OCI-LY3 (cell line): Measurements from ENCODE around the gene LAMA4.

Source experiments
- H2AFZ ChIP-seq: fragments of 200-600, 300-600 bp; shearing (Covaris generic); 2 replicates; pipeline ENCODE4 v1.6.0; 2014; ENCODE audit warnings: antibody characterized with exemption, low read depth, low read length
- H3K27ac ChIP-seq: fragments of 200-600, 300-600 bp; sonication (generic); 2 replicates; pipeline ENCODE4 v1.5.1; 2014; ENCODE audit warnings: mild to moderate bottlenecking, low read length, moderate library complexity, mixed read lengths
- H3K27me3 ChIP-seq: fragments of 200-600, 300-600 bp; sonication (generic); 2 replicates; pipeline ENCODE4 v1.6.1; 2014; ENCODE audit warnings: low read depth, low read length, mixed read lengths
- H3K36me3 ChIP-seq: fragments of 200-600, 300-600 bp; sonication (generic); replicated peaks from 2 replicates; pipeline ENCODE3; 2014; ENCODE audit warnings: low read depth, low read length, mixed read lengths
- H3K4me1 ChIP-seq: fragments of 300-600, 200-600 bp; sonication (generic); 2 replicates; pipeline ENCODE4 v1.6.1; 2014; ENCODE audit warnings: low read length, mixed read lengths
- H3K4me2 ChIP-seq: fragments of 200-600, 300-600 bp; sonication (generic); 2 replicates; pipeline ENCODE4 v1.6.1; 2014; ENCODE audit warnings: low read length, mixed read lengths
- H3K4me3 ChIP-seq: fragments of 300-600, 200-600 bp; sonication (generic); 2 replicates; pipeline ENCODE4 v1.5.1; 2014; ENCODE audit warnings: antibody characterized with exemption, mild to moderate bottlenecking, low read length, moderate library complexity
- H3K79me2 ChIP-seq: fragments of 300-600, 200-600 bp; shearing (Covaris generic); 2 replicates; pipeline ENCODE4 v1.6.1; 2014; ENCODE audit warnings: mild to moderate bottlenecking, low read length, mixed read lengths
- H3K9ac ChIP-seq: fragments of 300-600, 200-600 bp; shearing (Covaris generic); 2 replicates; pipeline ENCODE4 v1.6.0; 2014; ENCODE audit warnings: mild to moderate bottlenecking, low read length, moderate library complexity
- H3K9me3 ChIP-seq: fragments of 200-600, 300-600 bp; shearing (Covaris generic); 2 replicates; pipeline ENCODE4 v1.6.1; 2014; ENCODE audit warnings: low read length, mixed read lengths; ENCODE audit not compliant: insufficient read depth
- H4K20me1 ChIP-seq: fragments of 200-600, 300-600 bp; sonication (generic); 2 replicates; pipeline ENCODE4 v1.6.1; 2016; ENCODE audit warnings: low read length, mixed read lengths; ENCODE audit not compliant: insufficient read depth
- CTCF ChIP-seq: fragments of 200-600, 300-600 bp; sonication (generic); IDR thresholded peaks from 2 replicates; pipeline ENCODE4 v1.5.1; 2014; ENCODE audit warnings: antibody characterized with exemption, low read length, low read depth
- EZH2phosphoT487 ChIP-seq: fragments of 200-600 bp; shearing (Covaris generic); IDR thresholded peaks from 2 replicates; pipeline ENCODE4 v1.6.1; 2018; ENCODE audit warnings: antibody characterized with exemption, mixed run types, low read depth

The LAMA4 gene

GRCh38 chr6:112298816-112299281, 44.5 kb upstream of the LAMA4 start:
- Histone ChIP-seq H3K36me3 (no peaks in the 10 kb centered on the region), H3K4me2 (no peak overlapping the region), H3K9me3 (no peaks in the 10 kb centered on the region), H3K4me1 (peaks cover 4% of the 10 kb centered on the region), H3K4me3 (no peak overlapping the region), H3K9ac (no peak overlapping the region), H3K27me3 (no peaks in the 10 kb centered on the region), H3K27ac (no peak overlapping the region), H2AFZ (no peak overlapping the region), H3K79me2 (no peaks in the 10 kb centered on the region), H4K20me1 (no peaks in the 10 kb centered on the region)
- TF ChIP-seq EZH2phosphoT487: no peak
- TF ChIP-seq CTCF: no peak

- Histone ChIP-seq H3K79me2 (no peaks in the 10 kb centered on the region), H3K4me3 (no peak overlapping the region), H3K27me3 (no peaks in the 10 kb centered on the region), H3K9me3 (no peaks in the 10 kb centered on the region), H3K36me3 (no peaks in the 10 kb centered on the region), H3K4me1 (no peaks in the 10 kb centered on the region), H3K9ac (no peak overlapping the region), H3K4me2 (no peak overlapping the region), H3K27ac (no peak overlapping the region), H2AFZ (no peak overlapping the region), H4K20me1 (no peaks in the 10 kb centered on the region)
- TF ChIP-seq EZH2phosphoT487 (no peak), CTCF (no peak)
Observed at GRCh38 chr6:112298021-112298745, 43.8 kb upstream of the LAMA4 start.

- H4K20me1 ChIP-seq: no peaks in the 10 kb centered on the region
- no peaks in the 10 kb centered on the region for H3K4me1 ChIP-seq
- no peaks in the 10 kb centered on the region for H3K9me3 ChIP-seq
- H3K4me2 ChIP-seq: no peak overlapping the region
- TF ChIP-seq EZH2phosphoT487 (no peak), CTCF (no peak)
- no peak overlapping the region for H2AFZ ChIP-seq
- no peak overlapping the region for H3K27ac ChIP-seq
- H3K79me2 ChIP-seq: no peaks in the 10 kb centered on the region
- H3K4me3 ChIP-seq: no peak overlapping the region
- H3K9ac ChIP-seq: no peak overlapping the region
- H3K27me3 ChIP-seq: no peaks in the 10 kb centered on the region
- H3K36me3 ChIP-seq: no peaks in the 10 kb centered on the region
Observed at GRCh38 chr6:112296694-112297093, 42.3 kb upstream of the LAMA4 start.

GRCh38 chr6:112296122-112296521, 41.8 kb upstream of the LAMA4 start:
- H3K27ac ChIP-seq: no peak overlapping the region
- H3K4me3 ChIP-seq: no peak overlapping the region
- H3K4me2 ChIP-seq: no peak overlapping the region
- H3K27me3 ChIP-seq: no peaks in the 10 kb centered on the region
- H3K36me3 ChIP-seq: no peaks in the 10 kb centered on the region
- no peak overlapping the region for H2AFZ ChIP-seq
- no peaks in the 10 kb centered on the region for H4K20me1 ChIP-seq
- H3K79me2 ChIP-seq: no peaks in the 10 kb centered on the region
- no peak for TF ChIP-seq EZH2phosphoT487
- TF ChIP-seq CTCF: peak; percentile 56
- no peaks in the 10 kb centered on the region for H3K9me3 ChIP-seq
- H3K9ac ChIP-seq: no peak overlapping the region
- H3K4me1 ChIP-seq: no peaks in the 10 kb centered on the region
